SK-N-SH (cell line): ENCODE measurements around the gene AKR1C2. TPM values are rescaled to one million over a fixed set of nuclear protein-coding genes. Genes with fewer than 3 reads are reported as not detected.
"Not testable (repeated sequence)": the region's sequence is repeated elsewhere in the genome, so short reads cannot be mapped to it uniquely, and the experiment has no call there.

Experiments
- CTCF ChIA-PET: fragments of 300-600, 350-600 bp; formaldehyde crosslinking; extraction: SDS; loops from one replicate; lab custom pipeline; 2021; lab: Yijun Ruan, JAX
- POLR2A ChIA-PET: fragments of 350-600 bp; sonication (Branson Sonifier 250); formaldehyde crosslinking; extraction: SDS; loops from one replicate; lab custom pipeline; 2020; ENCODE audit warnings: antibody characterized with exemption, inconsistent platforms; lab: Yijun Ruan, JAX
- DNase-seq: peaks from one replicate; pipeline ENCODE4 v3.0.0; 2012
- H2AFZ ChIP-seq: fragments of 200-600 bp; sonication (generic); 2 replicates; pipeline ENCODE4 v1.8.1; 2016; ENCODE audit warnings: antibody characterized with exemption, mild to moderate bottlenecking, low read depth
- H3F3A ChIP-seq: fragments of 200-600 bp; sonication (generic); replicated peaks from 2 replicates; pipeline ENCODE3; 2016; ENCODE audit warnings: antibody characterized with exemption, mild to moderate bottlenecking; ENCODE audit not compliant: insufficient read depth
- H3K27ac ChIP-seq, 2 experiments: fragments of 200-500 bp in 1 of 2; fragments of 200-600 bp in 1 of 2; sonication (Bioruptor generic) in 1 of 2; sonication (generic), shearing (Covaris generic) in 1 of 2; 2 replicates each; pipeline versions ENCODE4 v1.5.1 to v1.6.1; 2014 to 2016; ENCODE audit warnings: low read depth in 2 of 2, inconsistent platforms in 1 of 2, low read length in 1 of 2, mild to moderate bottlenecking in 1 of 2, mixed read lengths in 1 of 2
- H3K27me3 ChIP-seq: fragments of 200-600 bp; sonication (generic), shearing (Covaris generic); 2 replicates; pipeline ENCODE4 v1.6.1; 2016; ENCODE audit warnings: mixed run types; ENCODE audit not compliant: insufficient read depth
- H3K36me3 ChIP-seq, 2 experiments: fragments of 200-500 bp in 1 of 2; fragments of 200-600 bp in 1 of 2; sonication (Bioruptor generic) in 1 of 2; sonication (generic) in 1 of 2; replicated peaks in 1 of 2; 2 replicates each; pipeline versions ENCODE3 to v1.5.1; 2014 to 2016; ENCODE audit warnings: low read length in 1 of 2, mild to moderate bottlenecking in 1 of 2; ENCODE audit not compliant: insufficient read depth in 2 of 2, control insufficient read depth in 1 of 2
- H3K4me1 ChIP-seq, 2 experiments: fragments of 200-500 bp in 1 of 2; fragments of 200-600 bp in 1 of 2; sonication (Bioruptor generic) in 1 of 2; sonication (generic), shearing (Covaris generic) in 1 of 2; 2 replicates each; pipeline versions ENCODE4 v1.5.1 to v1.6.1; 2014 to 2016; ENCODE audit warnings: low read depth in 1 of 2, low read length in 1 of 2, mixed run types in 1 of 2; ENCODE audit not compliant: insufficient read depth in 2 of 2, control insufficient read depth in 1 of 2
- H3K4me2 ChIP-seq: fragments of 200-600 bp; sonication (generic), shearing (Covaris generic); 2 replicates; pipeline ENCODE4 v1.6.1; 2017; ENCODE audit warnings: mixed run types
- H3K4me3 ChIP-seq, 2 experiments: fragments of 200-500 bp in 1 of 2; fragments of 200-600 bp in 1 of 2; sonication (Bioruptor generic) in 1 of 2; sonication (generic), shearing (Covaris generic) in 1 of 2; 2 replicates each; pipeline versions ENCODE4 v1.5.1 to v1.8.1; 2014 to 2016; ENCODE audit warnings: low read depth in 2 of 2, inconsistent platforms in 1 of 2, low read length in 1 of 2, mild to moderate bottlenecking in 1 of 2, mixed read lengths in 1 of 2, moderate library complexity in 1 of 2
- H3K79me2 ChIP-seq: fragments of 200-600 bp; sonication (generic); 2 replicates; pipeline ENCODE4 v1.8.1; 2017; ENCODE audit warnings: mild to moderate bottlenecking; ENCODE audit not compliant: insufficient read depth
- H3K9ac ChIP-seq: fragments of 200-600 bp; sonication (generic); 2 replicates; pipeline ENCODE4 v1.6.1; 2017; ENCODE audit warnings: mixed run types
- H3K9me2 ChIP-seq: fragments of 200-600 bp; sonication (generic); 2 replicates; pipeline ENCODE4 v1.6.1; 2017; ENCODE audit warnings: mixed run types
- H3K9me3 ChIP-seq: fragments of 200-600 bp; sonication (generic); 2 replicates; pipeline ENCODE4 v1.6.1; 2017; ENCODE audit warnings: mixed run types, mild to moderate bottlenecking, moderate library complexity
- H4K20me1 ChIP-seq: fragments of 200-600 bp; sonication (generic); 2 replicates; pipeline ENCODE4 v1.6.1; 2017; ENCODE audit warnings: mild to moderate bottlenecking, mixed run types; ENCODE audit not compliant: insufficient read depth
- EP300 ChIP-seq, 2 experiments: IDR thresholded peaks; 2 replicates each; pipeline versions ENCODE4 v1.4.0 to v1.6.1; 2012; ENCODE audit warnings: borderline replicate concordance in 1 of 2, low read depth in 1 of 2, low read length in 1 of 2
- FOXJ3 ChIP-seq: sonication (generic); formaldehyde crosslinking; IDR thresholded peaks from 2 replicates; pipeline ENCODE4 v1.5.1; 2020; ENCODE audit warnings: mild to moderate bottlenecking, missing genetic modification reagents
- FOXM1 ChIP-seq: IDR thresholded peaks from 2 replicates; pipeline ENCODE4 v1.4.0; 2012; ENCODE audit warnings: low read depth, mild to moderate bottlenecking
- GABPA ChIP-seq: IDR thresholded peaks from 2 replicates; pipeline ENCODE4 v1.4.0; 2012; ENCODE audit warnings: low read depth, mild to moderate bottlenecking
- NFIC ChIP-seq: IDR thresholded peaks from 2 replicates; pipeline ENCODE4 v1.4.0; 2012; ENCODE audit warnings: borderline replicate concordance
- NRF1 ChIP-seq: IDR thresholded peaks from 2 replicates; pipeline ENCODE4 v1.6.1; 2012; ENCODE audit warnings: low read depth, mild to moderate bottlenecking, low read length
- REST ChIP-seq: IDR thresholded peaks from 2 replicates; pipeline ENCODE4 v1.6.1; 2012; ENCODE audit warnings: mild to moderate bottlenecking, low read depth, low read length, moderate library complexity
- RFX5 ChIP-seq: IDR thresholded peaks from 2 replicates; pipeline ENCODE4 v1.6.1; 2012; ENCODE audit warnings: mild to moderate bottlenecking, improper control_type of control experiment, low read length
- RXRA ChIP-seq: IDR thresholded peaks from 2 replicates; pipeline ENCODE4 v1.4.0; 2012; ENCODE audit warnings: low read depth, mild to moderate bottlenecking, borderline replicate concordance
- SIN3A ChIP-seq: IDR thresholded peaks from 2 replicates; pipeline ENCODE4 v1.6.1; 2012; ENCODE audit warnings: low read depth, mild to moderate bottlenecking, low read length, moderate library complexity, borderline replicate concordance
- TEAD4 ChIP-seq: IDR thresholded peaks from 2 replicates; pipeline ENCODE4 v1.4.0; 2012; ENCODE audit warnings: mild to moderate bottlenecking, borderline replicate concordance; ENCODE audit not compliant: insufficient read depth
- USF1 ChIP-seq: IDR thresholded peaks from 2 replicates; pipeline ENCODE4 v1.4.0; 2012; ENCODE audit warnings: low read depth, borderline replicate concordance
- WGBS: methylation state at CpG from one replicate; pipeline ENCODE4 v1.1.6; 2017; ENCODE audit warnings: low lambda C conversion rate; 5-methylcytosine and 5-hydroxymethylcytosine counted together
- polyA plus RNA-seq, 3 experiments: library from polyadenylated mRNA; depleted of rRNA; stranded (reverse); fragments of >200 nt; gene quantifications; 2 replicates each; pipeline ENCODE4 v1.2.3, GENCODE V29; 2012

The AKR1C2 gene
- polyA plus RNA-seq, 1 of the 3 experiments (the other 2 are of a cell fraction), result not detected

- POLR2A ChIA-PET, result no interaction called here
Observed at GRCh38 chr10:5033061-5033778, 29.6 kb upstream of the AKR1C2 start.

GRCh38 chr10:5032444-5032843 lies 28.8 kb upstream of the AKR1C2 start:
- H3K27ac ChIP-seq, H3F3A ChIP-seq, DNase-seq, H3K9ac ChIP-seq, H3K9me2 ChIP-seq, H3K79me2 ChIP-seq, H4K20me1 ChIP-seq, H3K4me3 ChIP-seq, H3K36me3 ChIP-seq, CTCF ChIA-PET, H3K27me3 ChIP-seq, H2AFZ ChIP-seq, POLR2A ChIA-PET, H3K9me3 ChIP-seq, H3K4me2 ChIP-seq, H3K4me1 ChIP-seq: not testable (repeated sequence)
- no CpG with 5 or more reads among the region's 22 CpGs for WGBS

More at GRCh38 chr10:5033061-5033778, 29.6 kb upstream of the AKR1C2 start:
- TF ChIP-seq FOXJ3, result no peak
- TF ChIP-seq FOXM1, result no peak
- no peak for TF ChIP-seq RXRA
- Histone ChIP-seq H2AFZ (no peak overlapping the region), H3K79me2 (no peaks in the 10 kb centered on the region), H3K27ac (no peak overlapping the region), H3K9ac (no peak overlapping the region), H3K9me3 (no peaks in the 10 kb centered on the region), H3K4me3 (no peak overlapping the region), H3K4me2 (no peak overlapping the region), H3F3A (no peaks in the 10 kb centered on the region), H3K36me3 (no peaks in the 10 kb centered on the region), H3K4me1 (no peaks in the 10 kb centered on the region; a peak in 1 of 4 replicates), H3K27me3 (no peaks in the 10 kb centered on the region), H4K20me1 (no peaks in the 10 kb centered on the region), H3K9me2 (no peaks in the 10 kb centered on the region)
- 15% methylated on average over 2 of the region's 2 CpGs for WGBS
- CTCF ChIA-PET, result no interaction called here
- no peak for DNase-seq

GRCh38 chr10:5031588-5031987 lies 27.9 kb upstream of the AKR1C2 start:
- H4K20me1 ChIP-seq, H3K4me1 ChIP-seq, DNase-seq, H3K27me3 ChIP-seq, H2AFZ ChIP-seq, H3K9me2 ChIP-seq, H3K4me2 ChIP-seq, H3K36me3 ChIP-seq, H3F3A ChIP-seq, H3K27ac ChIP-seq, POLR2A ChIA-PET, H3K79me2 ChIP-seq, H3K4me3 ChIP-seq, H3K9me3 ChIP-seq, H3K9ac ChIP-seq, CTCF ChIA-PET: not testable (repeated sequence)
- WGBS, result 51% methylated on average over 4 of the region's 4 CpGs

GRCh38 chr10:5030989-5031388 lies 27.3 kb upstream of the AKR1C2 start:
- POLR2A ChIA-PET, result no interaction called here
- CTCF ChIA-PET, result no interaction called here
- Histone ChIP-seq H3K79me2 (no peaks in the 10 kb centered on the region), H3K9ac (no peak overlapping the region), H3F3A (no peaks in the 10 kb centered on the region), H3K27ac (no peak overlapping the region), H3K4me1 (no peaks in the 10 kb centered on the region), H3K4me2 (no peak overlapping the region), H3K9me2 (no peaks in the 10 kb centered on the region), H3K4me3 (no peak overlapping the region), H3K27me3 (no peaks in the 10 kb centered on the region), H4K20me1 (no peaks in the 10 kb centered on the region), H2AFZ (no peak overlapping the region), H3K36me3 (no peaks in the 10 kb centered on the region), H3K9me3 (no peaks in the 10 kb centered on the region)
- DNase-seq, result no peak
- 37% methylated on average over 1 of the region's 1 CpG for WGBS
- TF ChIP-seq NFIC, result no peak
- no peak for TF ChIP-seq EP300 (IDR thresholded peaks at IDR 0.05; ENCODE audit: borderline replicate concordance in 1 of 2, low read depth in 1 of 2, low read length in 1 of 2)
- no peak for TF ChIP-seq GABPA
- TF ChIP-seq NRF1, result no peak
- TF ChIP-seq RFX5, result no peak
- no peak for TF ChIP-seq SIN3A
- TF ChIP-seq FOXM1, result no peak
- TF ChIP-seq USF1, result no peak
- TF ChIP-seq REST, result no peak
- no peak for TF ChIP-seq TEAD4
